Sigmoid colon (tissue), 7 donors: ENCODE results near the gene RAF1. TPM values are rescaled to one million over a fixed set of nuclear protein-coding genes. Genes with fewer than 3 reads are reported as not detected.

ENCODE experiments used
- DNase-seq: peaks from one replicate; pipeline ENCODE4 v3.0.0-alpha.2; 2019
- H3K27ac ChIP-seq, 4 donors: fragments of 200-600 bp; sonication (generic); one replicate each; pipeline ENCODE4 v1.5.1; 2016 to 2019; ENCODE audit warnings: mild to moderate bottlenecking in 1 of 4
- H3K27me3 ChIP-seq, 3 donors: fragments of 200-600 bp; sonication (generic); one replicate each; pipeline ENCODE4 v1.5.1; 2019; ENCODE audit warnings: mild to moderate bottlenecking in 1 of 3
- H3K36me3 ChIP-seq, 4 donors: fragments of 200-600 bp; sonication (generic); one replicate each; pipeline ENCODE4 v1.5.1; 2016 to 2019
- H3K4me1 ChIP-seq, 4 donors: fragments of 200-600 bp; sonication (generic); one replicate each; pipeline ENCODE4 v1.5.1; 2017 to 2019
- H3K4me3 ChIP-seq, 4 donors: fragments of 200-600 bp; sonication (generic); one replicate each; pipeline ENCODE4 v1.5.1; 2017 to 2019; ENCODE audit warnings: mild to moderate bottlenecking in 2 of 4, moderate library complexity in 1 of 4
- H3K9me3 ChIP-seq, 4 donors: fragments of 200-600 bp in 3 of 4; sonication (generic) in 3 of 4; one replicate each; pipeline versions ENCODE4 v1.5.1 to v1.6.1; 2013 to 2019
- EP300 ChIP-seq, 4 donors: sonication (generic); formaldehyde crosslinking; IDR thresholded peaks; one replicate each; pipeline ENCODE4 v1.6.1; 2017; ENCODE audit warnings: antibody characterized with exemption in 4 of 4
- POLR2A ChIP-seq, 2 donors: fragments of 450-650 bp; IDR thresholded peaks; one replicate each; pipeline ENCODE4 v1.6.1; 2016; ENCODE audit warnings: antibody characterized with exemption in 2 of 2, mild to moderate bottlenecking in 2 of 2, moderate library complexity in 2 of 2
- POLR2AphosphoS5 ChIP-seq, 4 donors: sonication (generic); formaldehyde crosslinking; IDR thresholded peaks; one replicate each; pipeline ENCODE4 v1.6.1; 2017; ENCODE audit warnings: antibody characterized with exemption in 4 of 4
- WGBS, 2 donors: extraction: QIAGEN DNeasy Blood & Tissue Kit; methylation state at CpG; one replicate each; pipeline ENCODE4 v1.1.7; 2013; 5-methylcytosine and 5-hydroxymethylcytosine counted together
- intact Hi-C: fragments of 100-400 bp; cut with DNase I; formaldehyde crosslinking; loops from one replicate; pipeline ENCODE4 v1.15.1; 2023
- polyA plus RNA-seq, 3 donors: library from polyadenylated mRNA; stranded (reverse); fragments of 200-250 nt; gene quantifications; one replicate each; pipeline ENCODE4 v1.2.3, GENCODE V29; 2013
- total RNA-seq, 4 donors: library from RNA; depleted of rRNA; stranded (reverse); fragments of >200 nt; gene quantifications; one replicate each; pipeline ENCODE4 v1.1.0, GENCODE V29; 2016
- TF ChIP-seq, protein P1 (sequence below), 4 experiments: fragments of 450-650 bp in 3 of 4; fragments of 200-600 bp in 1 of 4; IDR thresholded peaks; one replicate each; pipeline ENCODE4 v1.5.1; 2016 to 2019; ENCODE audit warnings: antibody characterized with exemption in 4 of 4, mild to moderate bottlenecking in 3 of 4, moderate library complexity in 2 of 4
- donor health status: healthy with polysubstance abuse.
- donor health status: Bipolar disorder and iron deficiency.
- donor health status: healthy.

Gene RAF1
- total and polyA plus RNA-seq, 7 donors = 45.0 to 101 (median 83.8) TPM

DNA sequence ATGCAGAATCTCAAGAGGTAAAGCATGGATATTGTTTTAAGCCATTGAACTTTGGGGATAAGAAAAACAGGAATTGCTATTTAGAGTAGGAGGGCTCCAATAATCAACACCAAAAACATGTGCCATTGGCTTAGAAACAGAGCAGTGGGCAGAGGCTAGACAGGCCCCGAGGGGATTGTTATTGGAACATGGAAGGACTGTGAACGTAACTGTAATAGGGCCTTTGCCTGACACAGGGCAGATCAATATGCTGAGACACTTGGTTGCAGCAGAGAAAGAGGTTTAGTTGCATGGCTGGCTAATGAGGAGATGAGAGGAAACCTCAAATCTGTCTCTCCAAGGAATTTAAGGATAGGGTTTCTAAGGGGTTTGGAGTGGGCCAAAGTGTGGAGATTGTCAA lies 36.9 kb upstream of the RAF1 start:
- WGBS, 2 donors = 88 to 92% methylated on average over 2 of the region's 2 CpGs
- no peak for DNase-seq
- TF ChIP-seq POLR2AphosphoS5 (IDR thresholded peaks at IDR 0.05) = no peak
- TF ChIP-seq EP300 (IDR thresholded peaks at IDR 0.05) = no peak
- TF ChIP-seq POLR2A (IDR thresholded peaks at IDR 0.05) = no peak
- TF ChIP-seq, protein P1, sequence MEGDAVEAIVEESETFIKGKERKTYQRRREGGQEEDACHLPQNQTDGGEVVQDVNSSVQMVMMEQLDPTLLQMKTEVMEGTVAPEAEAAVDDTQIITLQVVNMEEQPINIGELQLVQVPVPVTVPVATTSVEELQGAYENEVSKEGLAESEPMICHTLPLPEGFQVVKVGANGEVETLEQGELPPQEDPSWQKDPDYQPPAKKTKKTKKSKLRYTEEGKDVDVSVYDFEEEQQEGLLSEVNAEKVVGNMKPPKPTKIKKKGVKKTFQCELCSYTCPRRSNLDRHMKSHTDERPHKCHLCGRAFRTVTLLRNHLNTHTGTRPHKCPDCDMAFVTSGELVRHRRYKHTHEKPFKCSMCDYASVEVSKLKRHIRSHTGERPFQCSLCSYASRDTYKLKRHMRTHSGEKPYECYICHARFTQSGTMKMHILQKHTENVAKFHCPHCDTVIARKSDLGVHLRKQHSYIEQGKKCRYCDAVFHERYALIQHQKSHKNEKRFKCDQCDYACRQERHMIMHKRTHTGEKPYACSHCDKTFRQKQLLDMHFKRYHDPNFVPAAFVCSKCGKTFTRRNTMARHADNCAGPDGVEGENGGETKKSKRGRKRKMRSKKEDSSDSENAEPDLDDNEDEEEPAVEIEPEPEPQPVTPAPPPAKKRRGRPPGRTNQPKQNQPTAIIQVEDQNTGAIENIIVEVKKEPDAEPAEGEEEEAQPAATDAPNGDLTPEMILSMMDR (IDR thresholded peaks at IDR 0.05) = no peak

GRCh38 chr3:12695916-12696315 lies 32.0 kb upstream of the RAF1 start:
- no peak overlapping the region for H3K27ac ChIP-seq
- TF ChIP-seq, protein P1 (IDR thresholded peaks at IDR 0.05) = no peak
- TF ChIP-seq POLR2A (IDR thresholded peaks at IDR 0.05) (no peak), EP300 (IDR thresholded peaks at IDR 0.05) (no peak), POLR2AphosphoS5 (IDR thresholded peaks at IDR 0.05) (no peak)
- 88% methylated on average over 2 of the region's 2 CpGs for WGBS, 2 donors
- no peaks in the 10 kb centered on the region for H3K36me3 ChIP-seq
- no peak for DNase-seq
- intact Hi-C loops = no loop called here
- H3K4me3 ChIP-seq = no peak overlapping the region
- H3K4me1 ChIP-seq = no peaks in the 10 kb centered on the region
- H3K9me3 ChIP-seq = no peaks in the 10 kb centered on the region
- no peaks in the 10 kb centered on the region for H3K27me3 ChIP-seq

More for the DNA sequence above, 36.9 kb upstream of the RAF1 start:
- no peaks in the 10 kb centered on the region for H3K36me3 ChIP-seq
- H3K4me1 ChIP-seq = no peaks in the 10 kb centered on the region
- H3K27me3 ChIP-seq = no peaks in the 10 kb centered on the region
- no peak overlapping the region for H3K4me3 ChIP-seq
- H3K27ac ChIP-seq = no peak overlapping the region
- H3K9me3 ChIP-seq = no peaks in the 10 kb centered on the region
- intact Hi-C loops = no loop called here

DNA sequence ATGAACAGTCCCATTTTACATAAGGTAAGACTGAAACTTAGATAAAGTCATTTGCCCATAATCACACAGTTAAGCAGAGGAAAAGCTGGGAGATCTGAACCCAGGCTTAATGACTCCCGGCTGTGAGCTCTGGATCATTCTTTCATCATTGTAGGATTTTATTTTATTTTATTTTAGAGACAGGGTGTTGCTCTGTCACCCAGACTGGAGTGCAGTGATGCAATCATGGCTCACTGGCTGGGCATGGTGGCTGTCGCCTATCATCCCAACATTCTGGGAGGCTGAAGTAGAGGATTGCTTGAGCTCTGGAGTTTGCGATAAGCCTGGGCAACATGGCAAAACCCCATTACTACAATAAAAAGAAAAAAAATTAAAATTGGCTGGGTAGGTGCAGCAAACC lies 31.2 kb upstream of the RAF1 start:
- TF ChIP-seq, protein P1 (IDR thresholded peaks at IDR 0.05) = no peak
- TF ChIP-seq POLR2A (IDR thresholded peaks at IDR 0.05) (no peak), POLR2AphosphoS5 (IDR thresholded peaks at IDR 0.05) (no peak), EP300 (IDR thresholded peaks at IDR 0.05) (no peak)
- Histone ChIP-seq H3K4me1 (no peaks in the 10 kb centered on the region), H3K4me3 (no peak overlapping the region), H3K27me3 (no peaks in the 10 kb centered on the region), H3K27ac (no peak overlapping the region), H3K9me3 (no peaks in the 10 kb centered on the region), H3K36me3 (no peaks in the 10 kb centered on the region)
- WGBS, 2 donors = 90 to 97% methylated on average over 3 of the region's 3 CpGs
- no peak for DNase-seq
- intact Hi-C loops = no loop called here

DNA sequence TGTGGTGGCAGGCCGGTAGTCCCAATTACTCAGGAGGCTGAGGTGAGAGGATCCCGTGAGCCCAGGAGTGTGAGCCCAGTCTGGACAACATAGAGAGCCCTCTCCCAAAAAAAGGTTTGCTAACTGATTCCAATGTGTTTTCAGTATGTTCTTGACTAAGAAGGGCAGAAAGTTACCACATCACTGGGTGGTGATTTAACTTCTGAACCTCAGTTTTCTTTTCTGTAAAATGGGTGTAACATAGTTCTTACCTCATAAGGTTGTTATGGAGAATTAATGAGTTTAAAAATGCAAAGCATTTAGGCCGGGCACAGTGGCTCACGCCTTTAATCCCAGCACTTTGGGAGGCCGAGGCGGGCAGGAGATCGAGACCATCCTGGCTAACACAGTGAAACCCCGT lies 28.5 kb upstream of the RAF1 start:
- no peak for DNase-seq
- H3K4me3 ChIP-seq = no peak overlapping the region
- intact Hi-C loops = no loop called here
- WGBS, 2 donors = 91 to 92% methylated on average over 8 of the region's 8 CpGs
- H3K27me3 ChIP-seq = no peaks in the 10 kb centered on the region
- no peaks in the 10 kb centered on the region for H3K9me3 ChIP-seq
- TF ChIP-seq POLR2A (IDR thresholded peaks at IDR 0.05) (no peak), POLR2AphosphoS5 (IDR thresholded peaks at IDR 0.05) (no peak), EP300 (IDR thresholded peaks at IDR 0.05) (no peak)
- TF ChIP-seq, protein P1 (IDR thresholded peaks at IDR 0.05) = no peak
- no peaks in the 10 kb centered on the region for H3K36me3 ChIP-seq
- no peak overlapping the region for H3K27ac ChIP-seq
- no peaks in the 10 kb centered on the region for H3K4me1 ChIP-seq

DNA sequence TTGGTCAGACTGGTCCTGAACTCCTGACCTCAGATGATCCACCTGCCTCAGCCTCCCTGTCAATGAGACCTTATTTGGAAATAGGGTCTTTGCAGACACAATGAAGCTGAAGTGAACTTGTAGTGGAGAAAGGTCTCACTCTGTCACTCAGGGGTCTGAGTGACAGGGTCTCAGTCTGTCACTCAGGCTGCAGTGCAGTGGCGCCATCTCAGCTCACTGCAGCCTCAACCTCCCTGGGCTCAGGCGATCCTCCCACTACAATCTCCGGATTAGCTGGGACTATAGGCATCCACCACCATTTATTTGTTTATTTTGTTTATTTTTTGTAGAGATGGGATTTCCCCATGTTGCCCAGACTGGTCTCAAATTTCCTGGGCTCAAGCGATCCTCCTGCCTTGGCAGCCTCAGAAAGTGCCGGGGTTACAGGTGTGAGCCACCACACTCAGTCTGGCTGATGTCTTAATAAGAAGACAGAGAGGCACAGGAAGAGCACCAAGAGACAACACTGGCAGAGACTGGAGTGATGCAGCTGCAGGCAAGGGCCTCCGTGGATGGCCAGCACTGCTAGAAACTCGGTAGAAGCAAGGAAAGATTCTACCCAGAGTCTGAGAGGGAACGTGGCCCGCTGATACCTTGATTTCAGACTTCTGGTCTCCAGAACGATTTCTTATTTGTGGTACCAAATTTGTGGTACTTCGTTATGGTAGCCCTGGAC lies 26.2 kb upstream of the RAF1 start:
- Histone ChIP-seq H3K36me3 (no peaks in the 10 kb centered on the region), H3K9me3 (no peaks in the 10 kb centered on the region), H3K27ac (no peak overlapping the region), H3K27me3 (no peaks in the 10 kb centered on the region), H3K4me1 (no peaks in the 10 kb centered on the region), H3K4me3 (no peak overlapping the region)
- TF ChIP-seq EP300 (IDR thresholded peaks at IDR 0.05) (no peak), POLR2A (IDR thresholded peaks at IDR 0.05) (no peak), POLR2AphosphoS5 (IDR thresholded peaks at IDR 0.05) (no peak)
- TF ChIP-seq, protein P1 (IDR thresholded peaks at IDR 0.05) = no peak
- intact Hi-C loops = no loop called here
- 84 to 87% methylated on average over 11 of the region's 11 CpGs for WGBS, 2 donors
- no peak for DNase-seq
